Measurements from ENCODE around the gene PDE11A. TPM values are rescaled to one million over a fixed set of nuclear protein-coding genes. Genes with fewer than 3 reads are reported as not detected.

Gene PDE11A
- total and polyA plus RNA-seq, 2 donors from 2014 or later, result 0.58 to 0.82 TPM

DNA sequence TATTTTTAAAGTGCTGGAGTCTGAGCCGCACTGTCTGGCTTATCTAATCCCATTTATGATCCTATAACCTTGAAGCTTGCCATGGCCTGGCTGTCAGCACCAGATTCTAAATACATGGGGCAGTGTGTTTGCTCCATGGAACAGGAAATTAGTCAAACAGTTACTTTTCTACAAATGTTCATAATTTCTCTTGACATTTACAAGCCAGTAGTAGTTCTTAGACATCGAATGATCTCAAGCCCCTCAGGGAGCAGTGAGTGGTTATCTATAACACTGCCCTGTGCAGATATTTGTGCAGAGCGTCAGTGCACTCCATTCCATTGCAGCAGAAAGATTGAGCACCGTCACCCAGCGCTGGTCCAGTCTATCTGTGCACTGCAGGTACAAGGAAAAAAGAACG lies 474.8 kb downstream of the PDE11A start:
- H3K27me3 ChIP-seq (ENCODE audit: control insufficient read depth, insufficient read depth, low read length), result no peaks in the 10 kb centered on the region
- peaks cover 0 to 13% (median 4%) of the 10 kb centered on the region in 3 donors for H3K4me1 ChIP-seq (ENCODE audit: control insufficient read depth in 2 of 3, insufficient read depth in 2 of 3, low read depth in 1 of 3, low read length in 3 of 3)
- no peak for FAIRE-seq
- peak overlapping the region in 1 of 3 donors; percentile 8 for H3K9ac ChIP-seq (ENCODE audit: low read length in 3 of 3)
- intact Hi-C loops (cut with DNase I), result no loop called here
- no peaks in the 10 kb centered on the region for H3K36me3 ChIP-seq (ENCODE audit: control insufficient read depth in 2 of 3, insufficient read depth in 3 of 3, low read length in 3 of 3)
- TF ChIP-seq, protein P1, sequence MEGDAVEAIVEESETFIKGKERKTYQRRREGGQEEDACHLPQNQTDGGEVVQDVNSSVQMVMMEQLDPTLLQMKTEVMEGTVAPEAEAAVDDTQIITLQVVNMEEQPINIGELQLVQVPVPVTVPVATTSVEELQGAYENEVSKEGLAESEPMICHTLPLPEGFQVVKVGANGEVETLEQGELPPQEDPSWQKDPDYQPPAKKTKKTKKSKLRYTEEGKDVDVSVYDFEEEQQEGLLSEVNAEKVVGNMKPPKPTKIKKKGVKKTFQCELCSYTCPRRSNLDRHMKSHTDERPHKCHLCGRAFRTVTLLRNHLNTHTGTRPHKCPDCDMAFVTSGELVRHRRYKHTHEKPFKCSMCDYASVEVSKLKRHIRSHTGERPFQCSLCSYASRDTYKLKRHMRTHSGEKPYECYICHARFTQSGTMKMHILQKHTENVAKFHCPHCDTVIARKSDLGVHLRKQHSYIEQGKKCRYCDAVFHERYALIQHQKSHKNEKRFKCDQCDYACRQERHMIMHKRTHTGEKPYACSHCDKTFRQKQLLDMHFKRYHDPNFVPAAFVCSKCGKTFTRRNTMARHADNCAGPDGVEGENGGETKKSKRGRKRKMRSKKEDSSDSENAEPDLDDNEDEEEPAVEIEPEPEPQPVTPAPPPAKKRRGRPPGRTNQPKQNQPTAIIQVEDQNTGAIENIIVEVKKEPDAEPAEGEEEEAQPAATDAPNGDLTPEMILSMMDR (IDR thresholded peaks at IDR 0.05; ENCODE audit: borderline replicate concordance, extremely low read depth, insufficient read depth), result no peak
- peak in 2 of 5 donors; percentile 46 to 54 for DNase-seq
- no peak overlapping the region for H3K4me3 ChIP-seq (ENCODE audit: low read length in 3 of 3)
- H3K9me3 ChIP-seq (ENCODE audit: control insufficient read depth in 2 of 3, insufficient read depth in 1 of 3, low read length in 3 of 3), result no peaks in the 10 kb centered on the region
- H3K27ac ChIP-seq (ENCODE audit: low read depth in 2 of 2, low read length in 2 of 2), result no peak overlapping the region

DNA sequence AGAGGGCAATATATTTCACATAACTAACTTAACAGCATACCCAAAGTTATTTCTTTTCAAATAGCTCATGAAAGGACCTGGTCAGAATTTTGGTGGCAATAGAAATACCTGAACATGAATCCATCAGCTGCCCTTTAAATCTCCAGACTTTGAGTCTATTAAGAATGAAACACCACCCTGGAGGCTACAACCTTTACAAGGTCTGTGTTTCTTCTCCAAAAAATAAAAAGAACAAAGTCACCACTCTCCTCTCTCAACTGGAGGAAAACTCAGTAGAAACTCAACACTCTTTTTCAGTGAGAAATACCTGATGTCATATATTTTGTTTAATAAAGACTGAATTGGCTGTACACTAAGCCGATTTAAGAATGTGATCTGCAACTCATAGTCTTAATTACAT lies 475.7 kb downstream of the PDE11A start:
- intact Hi-C loops (cut with DNase I), result no loop called here
- Histone ChIP-seq H3K27ac (ENCODE audit: low read depth in 2 of 2, low read length in 2 of 2) (no peak overlapping the region), H3K4me1 (ENCODE audit: control insufficient read depth in 2 of 3, insufficient read depth in 2 of 3, low read depth in 1 of 3, low read length in 3 of 3) (peaks cover 0 to 7% (median 4%) of the 10 kb centered on the region in 3 donors), H3K9me3 (ENCODE audit: control insufficient read depth in 2 of 3, insufficient read depth in 1 of 3, low read length in 3 of 3) (no peaks in the 10 kb centered on the region), H3K9ac (ENCODE audit: low read length in 3 of 3) (no peak overlapping the region), H3K36me3 (ENCODE audit: control insufficient read depth in 2 of 3, insufficient read depth in 3 of 3, low read length in 3 of 3) (no peaks in the 10 kb centered on the region), H3K27me3 (ENCODE audit: control insufficient read depth, insufficient read depth, low read length) (no peaks in the 10 kb centered on the region), H3K4me3 (ENCODE audit: low read length in 3 of 3) (no peak overlapping the region)
- DNase-seq, result no peak
- TF ChIP-seq, protein P1 (IDR thresholded peaks at IDR 0.05; ENCODE audit: borderline replicate concordance, extremely low read depth, insufficient read depth), result no peak
- FAIRE-seq, result no peak

GRCh38 chr2:177595126-177595845 lies 477.3 kb downstream of the PDE11A start:
- DNase-seq (no peak), FAIRE-seq (no peak)
- H3K36me3 ChIP-seq (ENCODE audit: control insufficient read depth in 2 of 3, insufficient read depth in 3 of 3, low read length in 3 of 3), result no peaks in the 10 kb centered on the region
- no peak overlapping the region for H3K9ac ChIP-seq (ENCODE audit: low read length in 3 of 3)
- H3K9me3 ChIP-seq (ENCODE audit: control insufficient read depth in 2 of 3, insufficient read depth in 1 of 3, low read length in 3 of 3), result no peaks in the 10 kb centered on the region
- intact Hi-C loops (cut with DNase I), result no loop called here
- TF ChIP-seq, protein P1 (IDR thresholded peaks at IDR 0.05; ENCODE audit: borderline replicate concordance, extremely low read depth, insufficient read depth), result no peak
- H3K4me3 ChIP-seq (ENCODE audit: low read length in 3 of 3), result no peak overlapping the region
- H3K27me3 ChIP-seq (ENCODE audit: control insufficient read depth, insufficient read depth, low read length), result no peaks in the 10 kb centered on the region
- H3K4me1 ChIP-seq (ENCODE audit: control insufficient read depth in 2 of 3, insufficient read depth in 2 of 3, low read depth in 1 of 3, low read length in 3 of 3), result peaks cover 0 to 7% (median 4%) of the 10 kb centered on the region in 3 donors
- H3K27ac ChIP-seq (ENCODE audit: low read depth in 2 of 2, low read length in 2 of 2), result no peak overlapping the region

All from kidney (tissue), 14 donors.